Dendritic cell treated with granulocyte-macrophage colony-stimulating factor and Interleukin-4, amounts not matched to agents 40 ng/mL and 50 ng/mL, for 4 days (primary cell): ENCODE data around the gene PAK2.
"Not testable (repeated sequence)": the region's sequence is repeated elsewhere in the genome, so short reads cannot be mapped to it uniquely, and the experiment has no call there.

Experiments used
- H3K27ac Mint-ChIP-seq: one replicate; pipeline ENCODE4 v1.8.0; 2022; ENCODE audit warnings: mild to moderate bottlenecking, mixed read lengths
- H3K27me3 Mint-ChIP-seq: one replicate; pipeline ENCODE4 v1.8.0; 2022; ENCODE audit warnings: mild to moderate bottlenecking, mixed read lengths
- H3K36me3 Mint-ChIP-seq: one replicate; pipeline ENCODE4 v1.8.0; 2022; ENCODE audit warnings: low read depth, mixed read lengths
- H3K4me1 Mint-ChIP-seq: one replicate; pipeline ENCODE4 v1.8.0; 2022; ENCODE audit warnings: low read depth, mixed read lengths
- H3K4me3 Mint-ChIP-seq: one replicate; pipeline ENCODE4 v1.8.0; 2022; ENCODE audit warnings: mild to moderate bottlenecking, moderate library complexity, mixed read lengths
- H3K9me3 Mint-ChIP-seq: one replicate; pipeline ENCODE4 v1.8.0; 2022; ENCODE audit warnings: mixed read lengths
- intact Hi-C: fragments of 100-400 bp; cut with micrococcal nuclease; formaldehyde crosslinking; loops from one replicate; pipeline ENCODE4 v1.15.0; 2022

PAK2 gene

GRCh38 chr3:196867155-196867506 lies 127.5 kb downstream of the PAK2 start:
- H3K4me3 Mint-ChIP-seq, result peak overlapping the region; percentile 94
- intact Hi-C loops, result loop anchor here (1.0 kb wide), 1 partner anchor 75 kb away; the partner anchor contains the start of gene NCBP2
- H3K9me3 Mint-ChIP-seq, result no peaks in the 10 kb centered on the region
- peaks cover 19% of the 10 kb centered on the region for H3K36me3 Mint-ChIP-seq
- H3K4me1 Mint-ChIP-seq, result peaks cover 21% of the 10 kb centered on the region
- H3K27me3 Mint-ChIP-seq, result no peaks in the 10 kb centered on the region
- peak overlapping the region; percentile 91 for H3K27ac Mint-ChIP-seq

- no peaks in the 10 kb centered on the region for H3K27me3 Mint-ChIP-seq
- H3K4me3 Mint-ChIP-seq, result peak within 1 kb of the TSS; percentile 94
- intact Hi-C loops, result loop anchor here (1.0 kb wide), 1 partner anchor 75 kb away; the partner anchor contains the start of gene NCBP2
- H3K4me1 Mint-ChIP-seq, result peaks cover 21% of the 10 kb centered on the region
- peak within 1 kb of the TSS; percentile 91 for H3K27ac Mint-ChIP-seq
- H3K9me3 Mint-ChIP-seq, result no peaks in the 10 kb centered on the region
- peaks cover 19% of the 10 kb centered on the region for H3K36me3 Mint-ChIP-seq
These were observed 128.0 kb downstream of the PAK2 start, which contains the start of gene SENP5 for GRCh38 chr3:196867507-196868296. SENP5 (plus strand) TSS chr3:196867920; CDS start chr3:196885182, 17,262 bp downstream.

- Mint-ChIP-seq H3K36me3 (peaks cover 19% of the 10 kb centered on the region), H3K27ac (peak overlapping the region; percentile 91), H3K4me3 (peak overlapping the region; percentile 94), H3K4me1 (peaks cover 21% of the 10 kb centered on the region), H3K27me3 (no peaks in the 10 kb centered on the region), H3K9me3 (no peaks in the 10 kb centered on the region)
- intact Hi-C loops, result no loop called here
These were observed 128.6 kb downstream of the PAK2 start for GRCh38 chr3:196868297-196868661.

GRCh38 chr3:196872316-196872715 lies 132.7 kb downstream of the PAK2 start:
- Mint-ChIP-seq H3K4me3 (no peak overlapping the region), H3K9me3 (no peaks in the 10 kb centered on the region), H3K27me3 (no peaks in the 10 kb centered on the region), H3K27ac (no peak overlapping the region), H3K36me3 (peaks cover 42% of the 10 kb centered on the region), H3K4me1 (peaks cover 26% of the 10 kb centered on the region)
- intact Hi-C loops, result no loop called here

- H3K27me3 Mint-ChIP-seq, H3K27ac Mint-ChIP-seq, intact Hi-C loops, H3K4me3 Mint-ChIP-seq, H3K9me3 Mint-ChIP-seq: not testable (repeated sequence)
- Mint-ChIP-seq H3K36me3 (peaks cover 36% of the 10 kb centered on the region), H3K4me1 (peaks cover 25% of the 10 kb centered on the region)
These were observed 134.9 kb downstream of the PAK2 start for GRCh38 chr3:196874511-196875094.

- no peak overlapping the region for H3K27ac Mint-ChIP-seq
- no peak overlapping the region for H3K4me3 Mint-ChIP-seq
- intact Hi-C loops, result no loop called here
- H3K9me3 Mint-ChIP-seq, result no peaks in the 10 kb centered on the region
- H3K36me3 Mint-ChIP-seq, result peaks cover 36% of the 10 kb centered on the region
- H3K4me1 Mint-ChIP-seq, result peaks cover 25% of the 10 kb centered on the region
- H3K27me3 Mint-ChIP-seq, result no peaks in the 10 kb centered on the region
These were observed 135.6 kb downstream of the PAK2 start for GRCh38 chr3:196875258-196875657.
